AG08396 (cell line): ENCODE measurements around the gene DNAJB12.
"Not testable (repeated sequence)": the region's sequence is repeated elsewhere in the genome, so short reads cannot be mapped to it uniquely, and the experiment has no call there.

Experiments used
- DNase-seq: peaks from one replicate; pipeline ENCODE4 v3.0.0; 2012; ENCODE audit warnings: low spot score, mixed read lengths

Gene DNAJB12

GRCh38 chr10:72354356-72355213, at the start of gene DNAJB12:
Gene DNAJB12, minus strand, starts transcription at chr10:72354919. Its CDS starts 22 bp downstream, at chr10:72354897.
- DNase-seq = peak; percentile 95

- DNase-seq = not testable (repeated sequence)
Measured at GRCh38 chr10:72395581-72395980, 40.9 kb upstream of the DNAJB12 start.

- no peak for DNase-seq
Measured at GRCh38 chr10:72392571-72392970, 37.9 kb upstream of the DNAJB12 start.

GRCh38 chr10:72390764-72391163, 36.0 kb upstream of the DNAJB12 start:
- DNase-seq = no peak

- DNase-seq = no peak
Measured at GRCh38 chr10:72389716-72390115, 35.0 kb upstream of the DNAJB12 start.

GRCh38 chr10:72389014-72389413, 34.3 kb upstream of the DNAJB12 start:
- DNase-seq = no peak

- DNase-seq = no peak
Measured at GRCh38 chr10:72388062-72388461, 33.3 kb upstream of the DNAJB12 start.

- DNase-seq = no peak
Measured at GRCh38 chr10:72386916-72387586, 32.3 kb upstream of the DNAJB12 start.

- DNase-seq = no peak
Measured at GRCh38 chr10:72385724-72386123, 31.0 kb upstream of the DNAJB12 start.

GRCh38 chr10:72384982-72385381, 30.3 kb upstream of the DNAJB12 start:
- not testable (repeated sequence) for DNase-seq

- DNase-seq = no peak
Measured at GRCh38 chr10:72379776-72380175, 25.1 kb upstream of the DNAJB12 start.

- no peak for DNase-seq
Measured at GRCh38 chr10:72379062-72379461, 24.3 kb upstream of the DNAJB12 start.

- peak; percentile 19 for DNase-seq
Measured at GRCh38 chr10:72375585-72375984, 20.9 kb upstream of the DNAJB12 start.

GRCh38 chr10:72375173-72375572, 20.5 kb upstream of the DNAJB12 start:
- DNase-seq = peak; percentile 17

- DNase-seq = no peak
Measured at GRCh38 chr10:72370201-72370722, 15.5 kb upstream of the DNAJB12 start.

GRCh38 chr10:72367301-72367960, 12.7 kb upstream of the DNAJB12 start:
- DNase-seq = no peak

GRCh38 chr10:72365106-72365895, 10.6 kb upstream of the DNAJB12 start:
- DNase-seq = no peak

GRCh38 chr10:72364239-72364777, 9.6 kb upstream of the DNAJB12 start:
- peak; percentile 83 for DNase-seq

- DNase-seq = no peak
Measured at GRCh38 chr10:72356987-72357386, 2.3 kb upstream of the DNAJB12 start.

- DNase-seq = no peak
Measured at GRCh38 chr10:72356115-72356514, 1.4 kb upstream of the DNAJB12 start.

- DNase-seq = no peak
Measured at GRCh38 chr10:72355214-72355555, 466 bp upstream of the DNAJB12 start.

GRCh38 chr10:72353965-72354355, 759 bp downstream of the DNAJB12 start:
- DNase-seq = peak; percentile 59
